Nephron (organoid): ENCODE results near the gene CHST4.
"Not testable (repeated sequence)": the region's sequence is repeated elsewhere in the genome, so short reads cannot be mapped to it uniquely, and the experiment has no call there.

Experiments
- H3K27ac Mint-ChIP-seq, 3 experiments: 2 replicates each; pipeline ENCODE4 v1.8.0; 2020; ENCODE audit warnings: mixed read lengths in 3 of 3, mild to moderate bottlenecking in 2 of 3, moderate library complexity in 1 of 3
- H3K27me3 Mint-ChIP-seq: 2 replicates; pipeline ENCODE4 v1.8.0; 2021; ENCODE audit warnings: low read depth, mild to moderate bottlenecking, moderate library complexity, mixed read lengths
- H3K36me3 Mint-ChIP-seq: 2 replicates; pipeline ENCODE4 v1.8.0; 2020; ENCODE audit warnings: low read depth, mixed read lengths
- H3K4me1 Mint-ChIP-seq: 2 replicates; pipeline ENCODE4 v1.8.0; 2020; ENCODE audit warnings: mixed read lengths
- H3K4me3 Mint-ChIP-seq, 3 experiments: 2 replicates each; pipeline ENCODE4 v1.8.0; 2020; ENCODE audit warnings: mild to moderate bottlenecking in 3 of 3, mixed read lengths in 3 of 3, moderate library complexity in 2 of 3
- H3K9me3 Mint-ChIP-seq: 2 replicates; pipeline ENCODE4 v1.8.0; 2020; ENCODE audit warnings: mixed read lengths
- TF ChIP-seq, protein P1 (sequence below), 3 experiments: fragments of 200-600 bp; sonication (generic); IDR thresholded peaks; one replicate each; pipeline ENCODE4 v1.5.0; 2021; ENCODE audit warnings: antibody characterized with exemption in 3 of 3; ENCODE audit not compliant: unreplicated experiment in 3 of 3

CHST4 gene

DNA sequence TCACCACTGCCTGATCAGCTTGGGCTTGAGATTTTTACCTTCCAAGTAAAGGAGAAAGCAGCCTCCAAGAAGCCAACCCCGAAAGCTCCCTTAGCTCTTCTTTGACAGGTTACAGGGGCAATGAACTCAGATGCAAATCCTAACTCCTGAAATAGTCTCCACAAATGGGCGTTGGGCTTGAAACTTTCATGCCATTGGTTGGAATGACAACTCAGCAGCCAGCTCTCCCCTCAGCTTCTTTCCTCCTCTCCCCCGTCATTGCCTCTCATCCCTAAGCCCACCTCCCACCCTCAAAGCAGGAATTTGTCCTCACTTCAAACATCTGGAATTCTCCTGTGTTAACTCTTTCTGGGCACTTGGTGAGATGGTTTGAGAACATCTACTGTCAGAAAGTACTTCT is 50.7 kb downstream of the CHST4 start, which contains the start of gene TAT:
Gene TAT (minus strand): TSS at position 122 of the 400 bp plus-strand sequence. CDS start 677 bp downstream, outside the sequence.
- Mint-ChIP-seq H3K27me3 (peaks cover 18% of the 10 kb centered on the region), H3K4me3 (no peak within 1 kb of the TSS), H3K36me3 (no peaks in the 10 kb centered on the region), H3K9me3 (no peaks in the 10 kb centered on the region), H3K27ac (no peak within 1 kb of the TSS), H3K4me1 (peaks cover 6% of the 10 kb centered on the region)
- TF ChIP-seq, protein P1, sequence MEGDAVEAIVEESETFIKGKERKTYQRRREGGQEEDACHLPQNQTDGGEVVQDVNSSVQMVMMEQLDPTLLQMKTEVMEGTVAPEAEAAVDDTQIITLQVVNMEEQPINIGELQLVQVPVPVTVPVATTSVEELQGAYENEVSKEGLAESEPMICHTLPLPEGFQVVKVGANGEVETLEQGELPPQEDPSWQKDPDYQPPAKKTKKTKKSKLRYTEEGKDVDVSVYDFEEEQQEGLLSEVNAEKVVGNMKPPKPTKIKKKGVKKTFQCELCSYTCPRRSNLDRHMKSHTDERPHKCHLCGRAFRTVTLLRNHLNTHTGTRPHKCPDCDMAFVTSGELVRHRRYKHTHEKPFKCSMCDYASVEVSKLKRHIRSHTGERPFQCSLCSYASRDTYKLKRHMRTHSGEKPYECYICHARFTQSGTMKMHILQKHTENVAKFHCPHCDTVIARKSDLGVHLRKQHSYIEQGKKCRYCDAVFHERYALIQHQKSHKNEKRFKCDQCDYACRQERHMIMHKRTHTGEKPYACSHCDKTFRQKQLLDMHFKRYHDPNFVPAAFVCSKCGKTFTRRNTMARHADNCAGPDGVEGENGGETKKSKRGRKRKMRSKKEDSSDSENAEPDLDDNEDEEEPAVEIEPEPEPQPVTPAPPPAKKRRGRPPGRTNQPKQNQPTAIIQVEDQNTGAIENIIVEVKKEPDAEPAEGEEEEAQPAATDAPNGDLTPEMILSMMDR (IDR thresholded peaks at IDR 0.05; ENCODE audit: unreplicated experiment in 3 of 3): no peak

DNA sequence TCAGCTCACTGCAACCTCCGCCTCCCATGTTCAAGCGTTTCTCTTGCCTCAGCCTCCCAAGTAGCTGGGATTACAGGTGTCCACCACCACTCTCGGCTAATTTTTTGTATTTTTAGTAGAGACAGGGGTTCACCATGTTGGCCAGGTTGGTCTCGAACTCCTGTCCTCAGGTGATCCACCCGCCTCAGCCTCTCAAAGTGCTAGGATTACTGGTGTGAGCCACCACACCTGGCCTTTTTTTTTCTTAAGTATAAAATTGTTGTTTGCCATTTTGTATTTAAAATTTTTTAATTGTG is 56.3 kb downstream of the CHST4 start:
- H3K4me1 Mint-ChIP-seq, H3K9me3 Mint-ChIP-seq, H3K36me3 Mint-ChIP-seq, H3K27ac Mint-ChIP-seq, H3K4me3 Mint-ChIP-seq: not testable (repeated sequence)
- peaks cover 34% of the 10 kb centered on the region for H3K27me3 Mint-ChIP-seq

DNA sequence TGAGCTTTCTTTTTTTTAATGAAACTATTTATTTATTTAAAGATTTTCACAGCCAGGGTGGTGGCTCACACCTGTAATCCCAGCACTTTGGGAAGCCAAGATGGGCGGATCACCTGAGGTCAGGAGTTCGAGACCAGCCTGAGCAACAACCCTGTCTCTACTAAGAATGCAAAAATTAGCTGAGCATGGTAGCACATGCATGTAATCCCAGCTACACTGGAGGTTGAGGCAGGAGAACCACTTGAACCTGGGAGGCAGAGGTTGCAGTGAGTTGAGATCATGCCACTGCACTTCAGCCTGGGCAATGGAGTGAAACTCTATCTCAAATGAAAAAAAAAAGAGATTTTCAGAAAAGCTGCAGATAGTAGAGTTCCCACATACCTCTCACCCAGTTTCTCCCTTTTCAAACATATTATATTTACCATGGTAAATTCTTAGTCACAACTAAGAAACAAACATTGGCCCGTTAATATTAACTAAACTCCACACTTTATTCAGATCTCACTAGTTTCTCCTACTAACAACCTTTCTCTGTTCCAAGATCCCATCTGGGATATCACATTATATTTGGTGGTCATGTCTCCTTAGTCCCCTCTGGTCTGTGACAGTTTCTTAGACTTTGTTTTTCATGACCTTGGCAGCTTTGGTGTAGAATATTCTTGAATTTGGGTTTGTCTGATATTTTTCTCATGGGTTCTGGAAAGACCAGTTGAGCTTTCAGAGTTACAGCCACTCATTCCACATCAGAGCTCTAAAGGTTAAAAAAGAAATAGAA is 58.5 kb downstream of the CHST4 start:
- H3K4me3 Mint-ChIP-seq: no peak overlapping the region
- TF ChIP-seq, protein P1 (IDR thresholded peaks at IDR 0.05; ENCODE audit: unreplicated experiment in 3 of 3): no peak
- peaks cover 38% of the 10 kb centered on the region for H3K27me3 Mint-ChIP-seq
- no peaks in the 10 kb centered on the region for H3K4me1 Mint-ChIP-seq
- no peaks in the 10 kb centered on the region for H3K36me3 Mint-ChIP-seq
- no peak overlapping the region for H3K27ac Mint-ChIP-seq
- peaks cover 4% of the 10 kb centered on the region for H3K9me3 Mint-ChIP-seq

- Mint-ChIP-seq H3K36me3 (no peaks in the 10 kb centered on the region), H3K27me3 (peaks cover 38% of the 10 kb centered on the region), H3K9me3 (peaks cover 4% of the 10 kb centered on the region), H3K4me1 (no peaks in the 10 kb centered on the region), H3K27ac (no peak overlapping the region), H3K4me3 (no peak overlapping the region)
- TF ChIP-seq, protein P1 (IDR thresholded peaks at IDR 0.05; ENCODE audit: unreplicated experiment in 3 of 3): no peak
These were observed 59.1 kb downstream of the CHST4 start for GRCh38 chr16:71585318-71585703.
